BE2C (cell line): ENCODE data around the gene CYP2J2.

ENCODE experiments used
- DNase-seq: peaks from one replicate; pipeline ENCODE4 v3.0.0-alpha.2; 2020
- H3K27me3 ChIP-seq: fragments of 250-450 bp; sonication (Bioruptor Pico); 2 replicates; pipeline ENCODE4 v1.5.1; 2020; ENCODE audit warnings: mild to moderate bottlenecking
- H3K36me3 ChIP-seq: fragments of 250-450 bp; sonication (Bioruptor Pico); 2 replicates; pipeline ENCODE4 v1.5.1; 2020; ENCODE audit warnings: mild to moderate bottlenecking
- H3K4me1 ChIP-seq: fragments of 250-450 bp; sonication (Bioruptor Pico); 2 replicates; pipeline ENCODE4 v1.5.1; 2020
- H3K4me3 ChIP-seq: 2 replicates; pipeline ENCODE4 v1.5.1; 2011; ENCODE audit warnings: low read depth, low read length
- H3K9me3 ChIP-seq: fragments of 250-450 bp; sonication (Bioruptor Pico); 2 replicates; pipeline ENCODE4 v1.5.1; 2020
- CTCF ChIP-seq: IDR thresholded peaks from 2 replicates; pipeline ENCODE4 v1.5.1; 2012; ENCODE audit warnings: mild to moderate bottlenecking, low read depth, low read length

Gene CYP2J2

GRCh38 chr1:59945790-59946189 lies 19.2 kb upstream of the CYP2J2 start:
- Histone ChIP-seq H3K36me3 (no peaks in the 10 kb centered on the region), H3K4me3 (no peak overlapping the region), H3K4me1 (no peaks in the 10 kb centered on the region), H3K9me3 (no peaks in the 10 kb centered on the region), H3K27me3 (no peaks in the 10 kb centered on the region)
- no peak for TF ChIP-seq CTCF
- no peak for DNase-seq

- Histone ChIP-seq H3K36me3 (no peaks in the 10 kb centered on the region), H3K4me3 (no peak overlapping the region), H3K9me3 (no peaks in the 10 kb centered on the region), H3K27me3 (no peaks in the 10 kb centered on the region), H3K4me1 (no peaks in the 10 kb centered on the region)
- TF ChIP-seq CTCF, result no peak
- no peak for DNase-seq
These were observed 12.8 kb upstream of the CYP2J2 start for GRCh38 chr1:59939393-59939792.

GRCh38 chr1:59937636-59938210 lies 11.2 kb upstream of the CYP2J2 start:
- no peaks in the 10 kb centered on the region for H3K36me3 ChIP-seq
- H3K9me3 ChIP-seq, result no peaks in the 10 kb centered on the region
- H3K27me3 ChIP-seq, result no peaks in the 10 kb centered on the region
- no peak for DNase-seq
- TF ChIP-seq CTCF, result no peak
- H3K4me1 ChIP-seq, result no peaks in the 10 kb centered on the region
- no peak overlapping the region for H3K4me3 ChIP-seq

GRCh38 chr1:59936358-59936821 lies 9.8 kb upstream of the CYP2J2 start:
- H3K4me1 ChIP-seq, result no peaks in the 10 kb centered on the region
- H3K27me3 ChIP-seq, result no peaks in the 10 kb centered on the region
- no peaks in the 10 kb centered on the region for H3K9me3 ChIP-seq
- TF ChIP-seq CTCF, result no peak
- no peak overlapping the region for H3K4me3 ChIP-seq
- no peaks in the 10 kb centered on the region for H3K36me3 ChIP-seq
- DNase-seq, result no peak

GRCh38 chr1:59928996-59929395 lies 2.4 kb upstream of the CYP2J2 start:
- DNase-seq, result no peak
- Histone ChIP-seq H3K4me3 (no peak overlapping the region), H3K27me3 (peaks cover 10% of the 10 kb centered on the region), H3K9me3 (no peaks in the 10 kb centered on the region), H3K4me1 (no peaks in the 10 kb centered on the region), H3K36me3 (no peaks in the 10 kb centered on the region)
- TF ChIP-seq CTCF, result no peak

- no peak for TF ChIP-seq CTCF
- Histone ChIP-seq H3K4me3 (no peak overlapping the region; the same call in 1 of the 2 replicates), H3K9me3 (no peaks in the 10 kb centered on the region), H3K36me3 (no peaks in the 10 kb centered on the region), H3K4me1 (no peaks in the 10 kb centered on the region), H3K27me3 (peaks cover 10% of the 10 kb centered on the region)
- no peak for DNase-seq
These were observed 640 bp upstream of the CYP2J2 start for GRCh38 chr1:59927213-59927612.
